HCT116 (cell line): ENCODE measurements around the gene IGF2BP3. TPM values are rescaled to one million over a fixed set of nuclear protein-coding genes. Genes with fewer than 3 reads are reported as not detected.

Experiments used
- ATAC-seq: fragments of 200-7000 bp; cut with Tn5 transposase; 2 replicates; pipeline ENCODE4 v1.9.1; 2020; ENCODE audit warnings: mild to moderate bottlenecking, moderate library complexity
- BruUV-seq: library from RNA; stranded (reverse); fragments of 400-500 nt; replicated peaks from 2 replicates; lab custom pipeline; 2021; lab: Mats Ljungman, UMichigan
- CTCF ChIA-PET: fragments of 300-600 bp; sonication (Branson Sonifier 250); formaldehyde crosslinking; loops from one replicate; lab custom pipeline; 2021; ENCODE audit warnings: antibody characterized with exemption; lab: Charles Lee
- POLR2A ChIA-PET: fragments of 300-600, 350-600 bp; sonication (Branson Sonifier 250); formaldehyde crosslinking; loops from one replicate; lab custom pipeline; 2021; ENCODE audit warnings: antibody characterized with exemption; lab: Charles Lee
- RAD21 ChIA-PET, 2 experiments: fragments of 300-600 bp; sonication (Branson Sonifier 250); formaldehyde crosslinking; loops; one replicate each; lab custom pipeline; 2023; ENCODE audit warnings: low total read pairs in 2 of 2; ENCODE audit not compliant: uncharacterized antibody in 2 of 2, unreplicated experiment in 2 of 2, low non-redundant PET in 1 of 2; lab: Charles Lee
- DNase-seq: peaks from one replicate; pipeline ENCODE4 v3.0.0-alpha.2; 2010; ENCODE audit warnings: low read depth, low spot score
- H2AFZ ChIP-seq: fragments of 200-600 bp; shearing (Covaris generic), sonication (generic); 2 replicates; pipeline ENCODE4 v1.6.1; 2017; ENCODE audit warnings: low read depth, mixed run types, mixed read lengths, antibody characterized with exemption, low read length; ENCODE audit not compliant: poor library complexity, severe bottlenecking
- H3K27ac ChIP-seq: 2 replicates; pipeline ENCODE4 v1.5.1; 2012; ENCODE audit warnings: low read depth, low read length
- H3K27me3 ChIP-seq: fragments of 200-600 bp; sonication (generic); 2 replicates; pipeline ENCODE4 v1.6.1; 2016; ENCODE audit warnings: mixed run types, low read length, mixed read lengths; ENCODE audit not compliant: insufficient read depth
- H3K36me3 ChIP-seq, 2 experiments: fragments of 200-500 bp in 1 of 2; fragments of 200-600 bp in 1 of 2; sonication (Bioruptor generic) in 1 of 2; sonication (generic) in 1 of 2; 2 replicates each; pipeline versions ENCODE4 v1.5.1 to v1.6.1; 2014 to 2016; ENCODE audit warnings: low read length in 2 of 2, inconsistent platforms in 1 of 2, mixed read lengths in 1 of 2, mixed run types in 1 of 2; ENCODE audit not compliant: insufficient read depth in 2 of 2, control insufficient read depth in 1 of 2
- H3K4me1 ChIP-seq, 2 experiments: fragments of 200-600 bp in 1 of 2; sonication (generic) in 1 of 2; 2 replicates each; pipeline versions ENCODE4 v1.5.1 to v1.6.1; 2012 to 2017; ENCODE audit warnings: low read length in 2 of 2, inconsistent platforms in 1 of 2, mild to moderate bottlenecking in 1 of 2, mixed read lengths in 1 of 2, mixed run types in 1 of 2, moderate library complexity in 1 of 2; ENCODE audit not compliant: insufficient read depth in 2 of 2, control insufficient read depth in 1 of 2
- H3K4me2 ChIP-seq: fragments of 200-600 bp; sonication (generic); 2 replicates; pipeline ENCODE4 v1.6.1; 2017; ENCODE audit warnings: mixed run types, low read length, mixed read lengths
- H3K4me3 ChIP-seq, 2 experiments: fragments of 200-600 bp in 1 of 2; sonication (generic) in 1 of 2; replicated peaks in 1 of 2; 2 replicates each; pipeline ENCODE4 v1.5.1; 2011 to 2016; ENCODE audit warnings: low read length in 2 of 2, control low read depth in 1 of 2, low read depth in 1 of 2, mild to moderate bottlenecking in 1 of 2, mixed read lengths in 1 of 2, mixed run types in 1 of 2
- H3K79me2 ChIP-seq: fragments of 200-600 bp; sonication (generic); 2 replicates; pipeline ENCODE4 v1.6.1; 2017; ENCODE audit warnings: mild to moderate bottlenecking, mixed run types, low read length, moderate library complexity, mixed read lengths; ENCODE audit not compliant: insufficient read depth
- H3K9ac ChIP-seq: fragments of 200-600 bp; sonication (generic); 2 replicates; pipeline ENCODE4 v1.6.1; 2016; ENCODE audit warnings: low read length, mixed read lengths
- H3K9me2 ChIP-seq: fragments of 200-600 bp; sonication (generic), shearing (Covaris generic); 2 replicates; pipeline ENCODE4 v1.6.1; 2017; ENCODE audit warnings: mixed run types, mild to moderate bottlenecking, moderate library complexity; ENCODE audit not compliant: insufficient read depth
- H3K9me3 ChIP-seq, 2 experiments: fragments of 200-500 bp in 1 of 2; fragments of 200-600 bp in 1 of 2; sonication (Bioruptor generic) in 1 of 2; sonication (generic) in 1 of 2; 2 replicates each; pipeline ENCODE4 v1.6.1; 2014 to 2017; ENCODE audit warnings: low read length in 2 of 2, mixed read lengths in 2 of 2, inconsistent platforms in 1 of 2, low read depth in 1 of 2, mild to moderate bottlenecking in 1 of 2, mixed run types in 1 of 2, moderate library complexity in 1 of 2; ENCODE audit not compliant: control insufficient read depth in 1 of 2, insufficient read depth in 1 of 2
- H4K20me1 ChIP-seq: fragments of 200-600 bp; sonication (generic), shearing (Covaris generic); 2 replicates; pipeline ENCODE4 v1.6.1; 2017; ENCODE audit warnings: mixed run types, mild to moderate bottlenecking, moderate library complexity; ENCODE audit not compliant: insufficient read depth
- CBX3 ChIP-seq: IDR thresholded peaks from 2 replicates; pipeline ENCODE4 v1.6.1; 2012; ENCODE audit warnings: low read depth
- CEBPB ChIP-seq: IDR thresholded peaks from 2 replicates; pipeline ENCODE4 v1.6.1; 2012; ENCODE audit warnings: low read depth
- CTCF ChIP-seq, 3 experiments: fragments of 200-600 bp in 1 of 3; sonication (generic) in 1 of 3; IDR thresholded peaks in 2 of 3; conservative IDR thresholded peaks in 1 of 3; 2 replicates each; pipeline ENCODE4 v1.5.1; 2012 to 2017; ENCODE audit warnings: low read depth in 2 of 3, low read length in 2 of 3, antibody characterized with exemption in 1 of 3, borderline replicate concordance in 1 of 3, control low read depth in 1 of 3, mild to moderate bottlenecking in 1 of 3, mixed read lengths in 1 of 3, mixed run types in 1 of 3, moderate library complexity in 1 of 3; ENCODE audit not compliant: insufficient read depth in 1 of 3
- EGR1 ChIP-seq: IDR thresholded peaks from 2 replicates; pipeline ENCODE4 v1.6.1; 2012; ENCODE audit warnings: low read depth
- ELF1 ChIP-seq: IDR thresholded peaks from 2 replicates; pipeline ENCODE4 v1.6.1; 2012; ENCODE audit warnings: low read depth, borderline replicate concordance
- EZH2phosphoT487 ChIP-seq: fragments of 200-600 bp; IDR thresholded peaks from 2 replicates; pipeline ENCODE4 v1.6.1; 2018; ENCODE audit warnings: antibody characterized with exemption, borderline replicate concordance
- JUND ChIP-seq: IDR thresholded peaks from 2 replicates; pipeline ENCODE4 v1.6.1; 2012
- POLR2AphosphoS5 ChIP-seq: IDR thresholded peaks from 2 replicates; pipeline ENCODE4 v1.6.1; 2011; ENCODE audit warnings: mild to moderate bottlenecking, low read depth, low read length, moderate library complexity
- REST ChIP-seq: IDR thresholded peaks from 2 replicates; pipeline ENCODE4 v1.6.1; 2012; ENCODE audit warnings: low read depth
- SIN3A ChIP-seq: IDR thresholded peaks from 2 replicates; pipeline ENCODE4 v1.6.1; 2012; ENCODE audit warnings: low read depth
- TCF7L2 ChIP-seq: IDR thresholded peaks from 2 replicates; pipeline ENCODE4 v1.7.0; 2011; ENCODE audit warnings: borderline replicate concordance, inconsistent platforms; ENCODE audit not compliant: insufficient read depth, insufficient read length; ENCODE audit errors: extremely low read depth
- ZBTB33 ChIP-seq: IDR thresholded peaks from 2 replicates; pipeline ENCODE4 v1.6.1; 2011; ENCODE audit warnings: mild to moderate bottlenecking, low read length, moderate library complexity; ENCODE audit not compliant: insufficient replicate concordance; ENCODE audit errors: extremely low read depth
- ZFX ChIP-seq: fragments of 450-650 bp; IDR thresholded peaks from 2 replicates; pipeline ENCODE4 v1.6.1; 2017
- intact Hi-C: fragments of 100-400 bp; cut with micrococcal nuclease; formaldehyde crosslinking; loops from 2 replicates; pipeline ENCODE4 v1.10.0; 2022
- total RNA-seq: library from RNA; stranded (reverse); gene quantifications from one replicate; pipeline ENCODE4 v1.2.1, GENCODE V29; 2021; ENCODE audit not compliant: unreplicated experiment

IGF2BP3 gene
- total RNA-seq, 1 experiment from 2014 or later = 79.1 TPM

GRCh38 chr7:23371654-23372053, 98.6 kb downstream of the IGF2BP3 start (continued):
- no peak for TF ChIP-seq REST
- TF ChIP-seq CEBPB = no peak
- TF ChIP-seq CBX3 = no peak
- no peak for TF ChIP-seq CTCF (IDR thresholded peaks at IDR 0.05 in 2 of 3, conservative IDR thresholded peaks at IDR 0.05 in 1 of 3; ENCODE audit: borderline replicate concordance in 1 of 3, insufficient read depth in 1 of 3, low read depth in 2 of 3, low read length in 2 of 3)
- no peak for TF ChIP-seq POLR2AphosphoS5

- Histone ChIP-seq H2AFZ (no peak overlapping the region), H3K4me2 (no peak overlapping the region), H3K9me2 (no peaks in the 10 kb centered on the region), H3K4me3 (no peak overlapping the region), H3K79me2 (peaks cover 71% of the 10 kb centered on the region), H3K9ac (no peak overlapping the region), H3K9me3 (no peaks in the 10 kb centered on the region), H3K4me1 (peaks cover 7 to 25% of the 10 kb centered on the region in 2 experiments), H3K27me3 (no peaks in the 10 kb centered on the region), H4K20me1 (no peaks in the 10 kb centered on the region), H3K27ac (no peak overlapping the region), H3K36me3 (peaks cover 3 to 8% of the 10 kb centered on the region in 2 experiments; a peak in 2 of 4 replicates)
- RAD21 ChIA-PET = no interaction called here
- CTCF ChIA-PET = interaction anchor here (1.1 kb wide), 1 partner anchor 12 kb away, joined by 4 read pairs; no protein-coding TSS in a partner anchor
- POLR2A ChIA-PET = no interaction called here
- BruUV-seq = no TSS peak
- intact Hi-C loops = no loop called here
- ATAC-seq (no peak), DNase-seq (no peak)
- TF ChIP-seq ZBTB33 = no peak
- TF ChIP-seq CEBPB = no peak
- TF ChIP-seq CBX3 = no peak
- TF ChIP-seq SIN3A = no peak
- TF ChIP-seq EGR1 = no peak
- TF ChIP-seq EZH2phosphoT487 = no peak
- TF ChIP-seq JUND = no peak
- no peak for TF ChIP-seq ZFX
- TF ChIP-seq POLR2AphosphoS5 = no peak
- no peak for TF ChIP-seq TCF7L2
- no peak for TF ChIP-seq ELF1
Measured at GRCh38 chr7:23369695-23370404, 100.4 kb downstream of the IGF2BP3 start.
